HCT116 (cell line): ENCODE data around the gene FNDC5. TPM values are rescaled to one million over a fixed set of nuclear protein-coding genes. Genes with fewer than 3 reads are reported as not detected.
A peak's percentile ranks its signal among the peaks of the same experiment; 100 is the strongest.

Experiments used
- ATAC-seq: fragments of 200-7000 bp; cut with Tn5 transposase; 2 replicates; pipeline ENCODE4 v1.9.1; 2020; ENCODE audit warnings: mild to moderate bottlenecking, moderate library complexity
- BruUV-seq: library from RNA; stranded (reverse); fragments of 400-500 nt; replicated peaks from 2 replicates; lab custom pipeline; 2021; lab: Mats Ljungman, UMichigan
- CTCF ChIA-PET: fragments of 300-600 bp; sonication (Branson Sonifier 250); formaldehyde crosslinking; loops from one replicate; lab custom pipeline; 2021; ENCODE audit warnings: antibody characterized with exemption; lab: Charles Lee
- POLR2A ChIA-PET: fragments of 300-600, 350-600 bp; sonication (Branson Sonifier 250); formaldehyde crosslinking; loops from one replicate; lab custom pipeline; 2021; ENCODE audit warnings: antibody characterized with exemption; lab: Charles Lee
- RAD21 ChIA-PET, 2 experiments: fragments of 300-600 bp; sonication (Branson Sonifier 250); formaldehyde crosslinking; loops; one replicate each; lab custom pipeline; 2023; ENCODE audit warnings: low total read pairs in 2 of 2; ENCODE audit not compliant: uncharacterized antibody in 2 of 2, unreplicated experiment in 2 of 2, low non-redundant PET in 1 of 2; lab: Charles Lee
- DNase-seq: peaks from one replicate; pipeline ENCODE4 v3.0.0-alpha.2; 2010; ENCODE audit warnings: low read depth, low spot score
- H2AFZ ChIP-seq: fragments of 200-600 bp; shearing (Covaris generic), sonication (generic); 2 replicates; pipeline ENCODE4 v1.6.1; 2017; ENCODE audit warnings: low read depth, mixed run types, mixed read lengths, antibody characterized with exemption, low read length; ENCODE audit not compliant: poor library complexity, severe bottlenecking
- H3K27ac ChIP-seq: 2 replicates; pipeline ENCODE4 v1.5.1; 2012; ENCODE audit warnings: low read depth, low read length
- H3K27me3 ChIP-seq: fragments of 200-600 bp; sonication (generic); 2 replicates; pipeline ENCODE4 v1.6.1; 2016; ENCODE audit warnings: mixed run types, low read length, mixed read lengths; ENCODE audit not compliant: insufficient read depth
- H3K36me3 ChIP-seq, 2 experiments: fragments of 200-500 bp in 1 of 2; fragments of 200-600 bp in 1 of 2; sonication (Bioruptor generic) in 1 of 2; sonication (generic) in 1 of 2; 2 replicates each; pipeline versions ENCODE4 v1.5.1 to v1.6.1; 2014 to 2016; ENCODE audit warnings: low read length in 2 of 2, inconsistent platforms in 1 of 2, mixed read lengths in 1 of 2, mixed run types in 1 of 2; ENCODE audit not compliant: insufficient read depth in 2 of 2, control insufficient read depth in 1 of 2
- H3K4me1 ChIP-seq, 2 experiments: fragments of 200-600 bp in 1 of 2; sonication (generic) in 1 of 2; 2 replicates each; pipeline versions ENCODE4 v1.5.1 to v1.6.1; 2012 to 2017; ENCODE audit warnings: low read length in 2 of 2, inconsistent platforms in 1 of 2, mild to moderate bottlenecking in 1 of 2, mixed read lengths in 1 of 2, mixed run types in 1 of 2, moderate library complexity in 1 of 2; ENCODE audit not compliant: insufficient read depth in 2 of 2, control insufficient read depth in 1 of 2
- H3K4me2 ChIP-seq: fragments of 200-600 bp; sonication (generic); 2 replicates; pipeline ENCODE4 v1.6.1; 2017; ENCODE audit warnings: mixed run types, low read length, mixed read lengths
- H3K4me3 ChIP-seq, 2 experiments: fragments of 200-600 bp in 1 of 2; sonication (generic) in 1 of 2; replicated peaks in 1 of 2; 2 replicates each; pipeline ENCODE4 v1.5.1; 2011 to 2016; ENCODE audit warnings: low read length in 2 of 2, control low read depth in 1 of 2, low read depth in 1 of 2, mild to moderate bottlenecking in 1 of 2, mixed read lengths in 1 of 2, mixed run types in 1 of 2
- H3K79me2 ChIP-seq: fragments of 200-600 bp; sonication (generic); 2 replicates; pipeline ENCODE4 v1.6.1; 2017; ENCODE audit warnings: mild to moderate bottlenecking, mixed run types, low read length, moderate library complexity, mixed read lengths; ENCODE audit not compliant: insufficient read depth
- H3K9ac ChIP-seq: fragments of 200-600 bp; sonication (generic); 2 replicates; pipeline ENCODE4 v1.6.1; 2016; ENCODE audit warnings: low read length, mixed read lengths
- H3K9me2 ChIP-seq: fragments of 200-600 bp; sonication (generic), shearing (Covaris generic); 2 replicates; pipeline ENCODE4 v1.6.1; 2017; ENCODE audit warnings: mixed run types, mild to moderate bottlenecking, moderate library complexity; ENCODE audit not compliant: insufficient read depth
- H3K9me3 ChIP-seq, 2 experiments: fragments of 200-500 bp in 1 of 2; fragments of 200-600 bp in 1 of 2; sonication (Bioruptor generic) in 1 of 2; sonication (generic) in 1 of 2; 2 replicates each; pipeline ENCODE4 v1.6.1; 2014 to 2017; ENCODE audit warnings: low read length in 2 of 2, mixed read lengths in 2 of 2, inconsistent platforms in 1 of 2, low read depth in 1 of 2, mild to moderate bottlenecking in 1 of 2, mixed run types in 1 of 2, moderate library complexity in 1 of 2; ENCODE audit not compliant: control insufficient read depth in 1 of 2, insufficient read depth in 1 of 2
- H4K20me1 ChIP-seq: fragments of 200-600 bp; sonication (generic), shearing (Covaris generic); 2 replicates; pipeline ENCODE4 v1.6.1; 2017; ENCODE audit warnings: mixed run types, mild to moderate bottlenecking, moderate library complexity; ENCODE audit not compliant: insufficient read depth
- CBX3 ChIP-seq: IDR thresholded peaks from 2 replicates; pipeline ENCODE4 v1.6.1; 2012; ENCODE audit warnings: low read depth
- EGR1 ChIP-seq: IDR thresholded peaks from 2 replicates; pipeline ENCODE4 v1.6.1; 2012; ENCODE audit warnings: low read depth
- EZH2phosphoT487 ChIP-seq: fragments of 200-600 bp; IDR thresholded peaks from 2 replicates; pipeline ENCODE4 v1.6.1; 2018; ENCODE audit warnings: antibody characterized with exemption, borderline replicate concordance
- FOSL1 ChIP-seq: IDR thresholded peaks from 2 replicates; pipeline ENCODE4 v1.6.1; 2012; ENCODE audit warnings: low read depth
- POLR2A ChIP-seq: IDR thresholded peaks from 2 replicates; pipeline ENCODE4 v1.7.0; 2011; ENCODE audit warnings: borderline replicate concordance; ENCODE audit not compliant: insufficient read depth, insufficient read length; ENCODE audit errors: extremely low read depth
- POLR2AphosphoS5 ChIP-seq: IDR thresholded peaks from 2 replicates; pipeline ENCODE4 v1.6.1; 2011; ENCODE audit warnings: mild to moderate bottlenecking, low read depth, low read length, moderate library complexity
- RAD21 ChIP-seq: IDR thresholded peaks from 2 replicates; pipeline ENCODE4 v1.6.1; 2012; ENCODE audit warnings: low read depth, mild to moderate bottlenecking
- SIN3A ChIP-seq: IDR thresholded peaks from 2 replicates; pipeline ENCODE4 v1.6.1; 2012; ENCODE audit warnings: low read depth
- TCF7L2 ChIP-seq: IDR thresholded peaks from 2 replicates; pipeline ENCODE4 v1.7.0; 2011; ENCODE audit warnings: borderline replicate concordance, inconsistent platforms; ENCODE audit not compliant: insufficient read depth, insufficient read length; ENCODE audit errors: extremely low read depth
- YY1 ChIP-seq: IDR thresholded peaks from 2 replicates; pipeline ENCODE4 v1.6.1; 2011; ENCODE audit warnings: low read length, low read depth, moderate library complexity, mild to moderate bottlenecking; ENCODE audit not compliant: insufficient replicate concordance; ENCODE audit errors: extremely low read depth
- ZFX ChIP-seq: fragments of 450-650 bp; IDR thresholded peaks from 2 replicates; pipeline ENCODE4 v1.6.1; 2017
- intact Hi-C: fragments of 100-400 bp; cut with micrococcal nuclease; formaldehyde crosslinking; loops from 2 replicates; pipeline ENCODE4 v1.10.0; 2022
- total RNA-seq: library from RNA; stranded (reverse); gene quantifications from one replicate; pipeline ENCODE4 v1.2.1, GENCODE V29; 2021; ENCODE audit not compliant: unreplicated experiment
- TF ChIP-seq, protein P1 (sequence below): IDR thresholded peaks from 2 replicates; pipeline ENCODE4 v1.6.1; 2012
- TF ChIP-seq, protein P2 (sequence below): IDR thresholded peaks from 2 replicates; pipeline ENCODE4 v1.6.1; 2011; ENCODE audit warnings: mild to moderate bottlenecking, low read length, moderate library complexity; ENCODE audit not compliant: insufficient replicate concordance; ENCODE audit errors: extremely low read depth

The FNDC5 gene
- total RNA-seq, 1 experiment from 2014 or later = not detected

DNA sequence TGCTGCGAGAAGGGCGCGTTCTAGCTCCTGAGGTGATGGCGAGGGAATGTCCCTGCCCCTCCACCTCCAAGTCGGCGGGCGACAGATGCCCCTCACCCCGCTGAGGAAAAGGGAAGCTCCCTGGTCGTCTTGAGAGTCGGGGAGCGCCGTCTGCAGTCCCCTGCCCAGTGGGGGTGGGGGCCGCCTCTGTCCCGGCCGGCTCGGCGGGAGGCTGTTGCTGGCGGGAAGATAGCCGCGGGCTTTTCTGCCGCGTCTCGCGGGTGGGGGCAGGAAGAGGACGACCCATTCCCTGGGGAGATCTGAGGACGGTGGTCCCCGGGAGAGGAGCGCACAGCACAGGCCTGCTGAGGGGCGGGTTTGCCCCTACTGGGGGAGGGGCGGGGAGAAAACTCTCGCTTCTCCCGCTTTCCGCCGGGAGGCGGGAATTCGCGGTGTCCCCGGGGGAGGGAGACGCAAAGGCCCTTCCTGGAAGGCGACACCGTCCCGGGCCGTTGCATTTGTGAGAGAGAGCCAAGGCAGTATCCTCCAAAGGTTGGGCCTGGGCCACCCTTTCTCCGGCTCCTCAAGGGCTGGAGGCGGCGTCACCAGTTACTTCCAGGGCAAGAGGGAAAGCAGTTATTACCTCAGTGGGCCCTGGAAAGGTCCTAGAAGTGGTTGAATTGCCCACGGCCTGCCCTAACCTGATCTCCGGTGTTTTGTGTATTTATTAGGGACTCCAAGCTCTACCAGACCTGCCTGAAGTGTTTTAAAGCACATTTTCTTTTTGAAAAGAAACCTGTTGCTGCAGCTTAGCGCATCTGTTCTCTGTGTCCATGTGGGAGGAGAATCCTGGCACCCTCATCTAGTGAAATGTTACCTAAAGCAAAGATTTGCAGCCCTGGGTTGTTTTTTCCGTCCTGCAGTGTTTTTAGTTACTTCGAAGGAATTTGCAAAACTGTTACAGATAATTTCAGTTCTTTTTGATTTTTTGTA is 52.6 kb downstream of the FNDC5 start:
- peak overlapping the region; percentile 98 for H3K27ac ChIP-seq
- H4K20me1 ChIP-seq = no peaks in the 10 kb centered on the region; the same call in 1 of the 2 replicates
- TF ChIP-seq ZFX (peak; percentile 81), TCF7L2 (peak; percentile 26), EGR1 (no peak; the same call in 1 of the 2 replicates), EZH2phosphoT487 (no peak), RAD21 (no peak), CBX3 (no peak), YY1 (no peak), POLR2AphosphoS5 (peak; percentile 84), FOSL1 (no peak), SIN3A (no peak), POLR2A (peak; percentile 61)
- TF ChIP-seq, protein P1, sequence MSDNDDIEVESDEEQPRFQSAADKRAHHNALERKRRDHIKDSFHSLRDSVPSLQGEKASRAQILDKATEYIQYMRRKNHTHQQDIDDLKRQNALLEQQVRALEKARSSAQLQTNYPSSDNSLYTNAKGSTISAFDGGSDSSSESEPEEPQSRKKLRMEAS = no peak; the same call in 1 of the 2 replicates
- TF ChIP-seq, protein P2, sequence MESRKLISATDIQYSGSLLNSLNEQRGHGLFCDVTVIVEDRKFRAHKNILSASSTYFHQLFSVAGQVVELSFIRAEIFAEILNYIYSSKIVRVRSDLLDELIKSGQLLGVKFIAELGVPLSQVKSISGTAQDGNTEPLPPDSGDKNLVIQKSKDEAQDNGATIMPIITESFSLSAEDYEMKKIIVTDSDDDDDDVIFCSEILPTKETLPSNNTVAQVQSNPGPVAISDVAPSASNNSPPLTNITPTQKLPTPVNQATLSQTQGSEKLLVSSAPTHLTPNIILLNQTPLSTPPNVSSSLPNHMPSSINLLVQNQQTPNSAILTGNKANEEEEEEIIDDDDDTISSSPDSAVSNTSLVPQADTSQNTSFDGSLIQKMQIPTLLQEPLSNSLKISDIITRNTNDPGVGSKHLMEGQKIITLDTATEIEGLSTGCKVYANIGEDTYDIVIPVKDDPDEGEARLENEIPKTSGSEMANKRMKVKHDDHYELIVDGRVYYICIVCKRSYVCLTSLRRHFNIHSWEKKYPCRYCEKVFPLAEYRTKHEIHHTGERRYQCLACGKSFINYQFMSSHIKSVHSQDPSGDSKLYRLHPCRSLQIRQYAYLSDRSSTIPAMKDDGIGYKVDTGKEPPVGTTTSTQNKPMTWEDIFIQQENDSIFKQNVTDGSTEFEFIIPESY = no peak
- peak overlapping the region; percentile 71 for H3K4me2 ChIP-seq
- H3K4me1 ChIP-seq = peaks cover 17 to 32% of the 10 kb centered on the region in 2 experiments
- BruUV-seq = TSS peak; percentile 69
- no peaks in the 10 kb centered on the region for H3K27me3 ChIP-seq
- peak; percentile 64 for ATAC-seq
- intact Hi-C loops = loop anchor here (5.0 kb wide), 1 partner anchor 219 kb away; the partner anchor contains the start of gene AK2
- peaks cover 84% of the 10 kb centered on the region for H3K79me2 ChIP-seq
- no peak overlapping the region for H2AFZ ChIP-seq
- CTCF ChIA-PET = no interaction called here
- RAD21 ChIA-PET = interaction anchor here in 1 of 2 experiments (0.6 kb wide), 1 partner anchor 363 kb away, joined by 7 read pairs; no protein-coding TSS in a partner anchor
- H3K9ac ChIP-seq = peak overlapping the region; percentile 98
- H3K9me2 ChIP-seq = no peaks in the 10 kb centered on the region
- DNase-seq = peak; percentile 32
- H3K9me3 ChIP-seq = no peaks in the 10 kb centered on the region
- peaks cover 0 to 9% of the 10 kb centered on the region in 2 experiments; a peak in 1 of 4 replicates for H3K36me3 ChIP-seq
- POLR2A ChIA-PET = no interaction called here
- H3K4me3 ChIP-seq = peak overlapping the region; percentile 94 to 98
